CD4-positive, alpha-beta T cell treated with Interleukin-17A for 1 hour (primary cell): ENCODE results near the gene CPEB2.
"Not testable (repeated sequence)": the region's sequence is repeated elsewhere in the genome, so short reads cannot be mapped to it uniquely, and the experiment has no call there.

Experiments
- DNase-seq: peaks from one replicate; pipeline ENCODE4 v3.0.0-alpha.2; 2020

Gene CPEB2

DNA sequence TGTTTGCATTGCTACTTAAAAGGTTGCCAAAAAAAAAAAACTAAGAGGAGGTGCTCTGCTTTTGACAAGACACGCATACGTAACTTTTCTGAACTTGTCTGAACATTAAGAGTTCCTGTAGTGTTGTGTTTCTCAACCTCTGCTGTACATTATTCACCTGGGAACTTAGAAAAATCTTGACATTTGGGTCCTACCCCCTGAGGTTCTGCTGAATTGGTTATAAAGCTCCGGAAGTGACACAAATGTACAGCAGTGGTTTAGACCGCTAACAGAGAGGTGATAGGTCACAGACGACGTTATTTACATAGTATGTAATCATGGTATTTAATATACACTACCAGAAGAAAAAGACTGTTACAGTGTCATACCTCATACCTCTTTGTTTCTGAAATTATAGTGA is 61.1 kb downstream of the CPEB2 start:
- no peak for DNase-seq

- DNase-seq: no peak
Observed at GRCh38 chr4:15065516-15065915, 63.2 kb downstream of the CPEB2 start.

GRCh38 chr4:15066140-15066539 is 63.9 kb downstream of the CPEB2 start:
- DNase-seq: no peak

DNA sequence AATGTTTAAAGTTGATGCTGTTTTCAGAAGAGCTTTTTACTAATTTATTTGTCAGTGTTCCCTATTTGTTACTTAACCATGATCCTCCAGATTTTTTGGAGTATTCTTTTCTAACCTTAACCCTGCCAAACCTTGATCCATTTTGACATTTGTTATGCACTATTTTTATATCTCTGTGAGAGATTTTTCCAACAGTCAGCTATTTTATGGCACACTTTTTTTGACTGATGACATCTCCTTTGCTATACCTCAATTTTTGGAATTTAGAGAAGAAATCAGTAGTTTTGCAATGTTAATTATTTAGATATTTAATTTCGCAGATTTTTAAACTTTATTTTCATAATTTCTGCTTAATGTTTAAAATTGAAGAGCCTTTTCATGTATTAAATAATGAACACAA is 66.0 kb downstream of the CPEB2 start:
- DNase-seq: no peak

GRCh38 chr4:15075875-15076274 is 73.6 kb downstream of the CPEB2 start:
- DNase-seq: no peak

- no peak for DNase-seq
Observed at GRCh38 chr4:15077969-15078368, 75.7 kb downstream of the CPEB2 start.

DNA sequence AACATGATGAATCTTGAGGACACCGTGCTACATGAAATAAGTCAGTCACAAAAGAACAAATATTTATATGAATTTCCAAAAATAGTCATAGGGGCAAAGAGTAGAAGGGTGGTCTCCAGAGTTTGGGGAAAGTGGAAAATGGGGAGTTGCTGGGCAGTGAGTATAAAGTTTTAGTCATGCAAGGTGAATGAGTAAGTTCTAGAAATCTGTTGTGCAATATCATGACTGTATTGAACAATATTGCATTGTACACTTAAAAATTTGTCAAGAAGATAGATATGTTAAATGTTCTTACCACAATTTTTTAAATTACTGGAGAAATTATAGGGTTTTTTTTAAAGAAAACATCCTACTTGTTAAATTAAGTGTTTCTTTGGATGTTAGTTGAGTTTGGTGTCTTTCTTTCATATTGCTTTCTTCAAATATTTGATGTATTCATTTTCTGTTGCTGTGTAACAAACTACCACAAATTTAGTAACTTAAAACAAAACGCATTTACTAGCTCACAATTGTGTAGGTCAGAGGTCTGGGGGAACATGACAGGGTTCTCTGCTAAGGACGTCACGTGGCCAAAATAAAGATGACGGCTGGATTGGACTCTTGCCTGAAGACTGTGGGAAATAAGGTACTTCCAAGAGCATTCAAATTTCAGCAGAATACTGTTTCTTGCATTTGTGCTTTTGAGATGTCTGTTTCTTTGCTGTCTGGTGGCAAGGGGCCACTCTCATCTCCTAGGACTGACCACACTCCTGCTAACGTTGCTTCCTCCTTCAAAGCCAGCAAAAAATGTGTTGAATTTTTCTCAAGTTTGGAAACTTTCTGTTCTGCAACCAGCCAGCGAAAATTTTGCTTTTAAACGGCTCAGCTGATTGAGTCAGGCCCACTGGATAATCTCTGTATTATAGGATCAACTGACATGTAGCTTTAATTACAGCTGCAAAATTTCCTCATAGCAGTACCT is 76.7 kb downstream of the CPEB2 start:
- no peak for DNase-seq

DNA sequence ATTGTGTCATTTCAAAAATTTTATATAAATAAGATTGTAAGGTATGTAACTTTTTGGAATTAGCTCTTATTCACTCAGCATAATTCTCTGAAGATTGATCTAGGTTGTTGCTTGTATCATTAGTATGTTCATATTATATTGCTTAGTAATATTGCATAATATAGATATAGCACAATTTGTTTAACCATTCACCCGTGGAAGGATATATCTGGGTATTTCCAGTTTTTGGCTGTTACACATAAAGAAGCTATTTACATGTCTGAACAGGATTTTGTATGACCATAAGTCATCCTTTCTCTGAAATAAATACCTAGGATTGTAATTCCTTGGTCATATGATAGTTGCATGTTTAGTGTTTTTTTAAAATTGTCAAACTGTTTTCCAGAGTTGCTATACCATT is 82.5 kb downstream of the CPEB2 start:
- no peak for DNase-seq

DNA sequence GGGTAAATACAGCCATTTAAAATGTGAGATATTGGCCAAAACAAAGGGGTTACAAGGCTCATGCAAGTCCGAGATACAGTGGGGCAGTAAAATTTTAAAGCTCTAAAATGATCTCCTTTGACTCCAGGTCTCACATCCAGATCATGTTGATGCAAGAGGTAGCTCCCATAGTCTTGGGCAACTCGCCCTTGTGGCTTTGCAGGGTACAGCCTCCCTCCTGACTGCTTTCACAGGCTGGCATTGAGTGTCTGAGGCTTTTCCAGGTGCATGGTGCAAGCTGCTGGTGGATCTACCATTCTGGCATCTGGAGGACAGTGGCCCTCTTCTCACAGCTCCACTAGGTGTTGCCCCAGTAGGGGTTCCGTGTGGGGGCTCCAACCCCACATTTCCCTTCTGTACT is 83.5 kb downstream of the CPEB2 start:
- DNase-seq: not testable (repeated sequence)

GRCh38 chr4:15086259-15086658 is 84.0 kb downstream of the CPEB2 start:
- DNase-seq: not testable (repeated sequence)

DNA sequence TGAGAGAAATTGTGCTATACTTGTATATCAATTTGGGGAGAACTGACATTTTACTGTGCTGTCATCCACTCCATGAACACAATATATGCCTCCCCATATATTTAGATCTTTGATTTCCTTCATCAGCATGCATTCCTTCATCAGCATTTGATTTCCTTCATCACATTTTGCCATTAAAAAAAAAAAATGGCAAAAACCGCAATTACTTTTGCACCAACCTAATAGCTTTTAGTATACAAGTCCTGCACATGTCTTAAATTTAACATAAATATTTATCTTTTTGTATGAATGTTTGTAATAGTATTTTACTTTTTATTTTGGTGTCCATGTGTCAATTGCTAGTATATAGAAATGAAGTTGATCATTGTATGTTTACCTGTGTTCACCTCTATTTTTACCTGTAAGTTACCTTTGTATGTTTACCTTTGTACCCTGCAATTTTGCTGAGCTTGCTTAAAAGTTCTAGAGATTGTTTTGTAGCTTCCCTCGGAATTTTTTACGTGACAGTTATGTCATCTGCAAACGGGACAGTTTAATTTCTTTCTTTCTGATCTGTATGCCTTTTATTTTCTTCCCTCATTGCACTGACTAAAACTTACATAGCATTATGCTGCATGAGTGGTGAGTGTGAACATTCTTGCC is 86.2 kb downstream of the CPEB2 start:
- no peak for DNase-seq

GRCh38 chr4:15089979-15090378 is 87.7 kb downstream of the CPEB2 start:
- DNase-seq: no peak

DNA sequence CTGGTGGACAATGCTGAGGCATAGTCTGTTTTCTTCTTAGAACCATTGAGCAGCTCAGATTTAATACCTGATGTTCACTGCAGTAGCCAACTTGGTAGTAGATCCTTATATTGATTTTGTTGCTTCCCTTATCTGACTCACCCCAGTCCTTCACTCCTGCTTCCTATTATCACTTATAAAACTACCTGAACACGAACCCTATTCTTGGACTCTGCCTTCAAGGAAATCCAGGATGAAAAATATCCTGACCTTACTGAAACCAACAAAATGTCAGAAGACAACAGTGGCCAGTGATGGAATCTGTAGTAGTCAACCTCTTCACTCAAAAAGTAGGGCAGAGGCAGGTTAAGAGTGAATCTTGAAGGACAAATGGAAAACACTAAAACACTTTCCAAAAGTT is 98.1 kb downstream of the CPEB2 start:
- no peak for DNase-seq

DNA sequence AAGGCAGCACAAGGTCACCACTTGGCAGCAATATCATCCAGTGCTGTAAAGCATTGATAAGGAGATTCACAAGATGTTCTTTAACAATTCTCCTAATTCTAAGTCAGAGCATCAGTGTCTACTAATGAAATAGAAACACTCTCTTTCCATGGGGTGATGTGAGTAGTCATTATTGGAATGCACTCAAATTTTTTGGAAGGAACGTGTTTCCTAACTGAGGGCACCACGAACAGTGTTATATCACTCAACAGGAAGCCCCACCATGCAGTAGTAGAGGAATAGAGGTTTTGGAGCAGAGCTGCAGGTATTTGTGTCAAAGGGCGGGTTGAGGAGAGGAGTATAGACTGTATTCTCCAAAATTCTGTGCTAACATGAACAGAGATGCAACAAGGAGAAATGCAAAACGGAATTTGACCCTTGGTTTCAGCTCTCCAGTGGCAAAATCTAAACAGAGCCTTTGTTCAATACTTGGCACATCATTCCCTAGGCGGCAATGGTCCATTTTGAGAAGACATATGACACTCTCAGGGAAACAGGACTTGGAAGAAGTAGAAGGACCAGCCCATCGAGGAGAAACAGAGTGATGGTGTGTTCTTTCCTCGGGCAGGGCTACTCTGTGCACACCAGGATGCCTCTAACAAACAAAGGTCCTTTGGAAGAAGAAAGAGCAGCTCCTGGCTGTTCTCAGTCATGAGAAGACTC is 98.9 kb downstream of the CPEB2 start:
- DNase-seq: no peak

- DNase-seq: no peak
Observed at GRCh38 chr4:15104825-15105224, 102.5 kb downstream of the CPEB2 start.

GRCh38 chr4:15106399-15106798 is 104.1 kb downstream of the CPEB2 start:
- no peak for DNase-seq

- no peak for DNase-seq
Observed at GRCh38 chr4:15109600-15109999, 107.3 kb downstream of the CPEB2 start.

DNA sequence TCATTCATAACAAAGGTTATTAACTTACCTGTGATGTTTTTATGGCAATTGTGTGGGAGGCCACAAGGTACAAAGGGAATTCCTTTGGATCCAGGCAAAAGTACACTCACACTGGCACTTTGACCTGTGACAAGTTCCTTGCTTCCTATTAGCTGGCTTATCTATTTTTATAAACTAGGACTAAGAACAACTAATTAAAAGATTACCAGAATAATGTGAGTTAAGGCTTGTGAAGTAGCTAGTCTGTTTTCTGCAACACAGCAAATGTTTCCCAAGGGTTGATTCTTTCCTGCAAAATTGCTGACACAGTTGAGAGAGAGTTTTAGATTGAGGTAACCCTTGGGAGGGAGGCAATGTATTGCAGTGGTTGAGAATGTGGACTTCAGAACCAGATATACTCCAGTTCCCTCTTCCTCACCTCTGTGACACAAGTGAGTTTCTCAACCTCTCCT is 107.9 kb downstream of the CPEB2 start:
- no peak for DNase-seq

- DNase-seq: no peak
Observed at GRCh38 chr4:15116509-15117079, 114.3 kb downstream of the CPEB2 start.

DNA sequence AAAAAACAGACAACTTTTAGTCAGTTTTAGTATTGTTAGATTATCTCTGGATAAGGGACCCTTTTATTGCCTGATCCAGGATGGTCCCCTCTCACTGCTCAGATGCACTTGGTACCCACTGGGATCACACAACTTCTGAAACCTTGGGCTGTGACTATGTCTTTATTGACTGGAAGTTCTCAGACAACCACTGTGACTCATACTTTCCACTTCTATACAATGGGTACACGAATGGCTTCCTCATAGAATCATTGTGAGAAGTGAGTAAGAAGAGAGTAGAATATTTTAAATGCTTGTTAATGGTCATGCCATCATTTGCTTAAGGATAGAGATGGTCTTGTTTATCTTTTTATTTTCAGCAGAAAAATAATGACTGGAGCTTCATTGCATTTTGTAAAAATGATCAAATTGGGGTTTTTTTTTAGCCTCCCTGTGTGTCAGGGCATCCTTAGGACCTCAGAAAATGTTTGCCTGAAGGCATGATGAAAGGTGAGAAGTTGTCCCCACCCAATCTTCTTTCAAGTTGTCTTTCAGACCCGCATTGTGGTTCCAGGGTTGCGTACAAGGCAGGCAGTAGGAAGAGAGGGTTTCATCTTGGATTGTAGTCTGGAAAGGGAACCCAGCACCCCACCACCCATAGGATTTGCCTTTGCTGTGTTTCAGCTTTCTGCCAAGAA is 115.1 kb downstream of the CPEB2 start:
- no peak for DNase-seq

DNA sequence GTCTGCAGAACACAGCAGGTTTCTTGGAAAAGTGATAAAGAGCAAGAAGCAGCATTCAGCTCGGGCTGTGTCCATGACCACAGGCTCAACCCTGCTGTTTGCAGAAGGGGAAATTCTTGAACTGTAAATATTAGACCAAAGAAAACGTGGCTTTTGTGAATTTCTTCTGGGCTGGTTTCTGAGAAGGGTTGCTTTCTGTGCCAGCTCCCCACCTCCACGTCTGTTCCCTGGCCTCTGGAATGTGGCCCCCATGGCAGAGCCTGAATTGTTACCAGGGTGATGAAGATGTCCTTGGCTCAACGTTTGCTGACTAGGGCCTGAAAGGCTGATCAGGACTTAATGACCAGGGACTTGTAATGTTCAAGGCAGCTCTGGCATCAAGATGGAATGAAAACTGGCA is 116.0 kb downstream of the CPEB2 start:
- no peak for DNase-seq
